ENCODE measurements around the gene IRF2.
"Not testable (repeated sequence)": the region's sequence is repeated elsewhere in the genome, so short reads cannot be mapped to it uniquely, and the experiment has no call there.

Gene IRF2

GRCh38 chr4:184389978-184390900, 84.1 kb downstream of the IRF2 start:
- DNase-seq (ENCODE audit: low read depth): no peak

GRCh38 chr4:184388106-184388505, 86.2 kb downstream of the IRF2 start:
- no peak for DNase-seq (ENCODE audit: low read depth)

- DNase-seq (ENCODE audit: low read depth): no peak
These were observed 87.0 kb downstream of the IRF2 start for GRCh38 chr4:184387351-184387750.

GRCh38 chr4:184386271-184386781, 88.0 kb downstream of the IRF2 start:
- no peak for DNase-seq (ENCODE audit: low read depth)

GRCh38 chr4:184385705-184386141, 88.6 kb downstream of the IRF2 start:
- DNase-seq (ENCODE audit: low read depth): no peak

- no peak for DNase-seq (ENCODE audit: low read depth)
These were observed 89.4 kb downstream of the IRF2 start for GRCh38 chr4:184384810-184385557.

- peak; percentile 93 for DNase-seq (ENCODE audit: low read depth)
These were observed 90.1 kb downstream of the IRF2 start for GRCh38 chr4:184384056-184384809.

- DNase-seq (ENCODE audit: low read depth): peak; percentile 85
These were observed 90.8 kb downstream of the IRF2 start for GRCh38 chr4:184383497-184384055.

- DNase-seq (ENCODE audit: low read depth): no peak
These were observed 92.0 kb downstream of the IRF2 start for GRCh38 chr4:184382189-184382846.

GRCh38 chr4:184380707-184381106, 93.6 kb downstream of the IRF2 start:
- DNase-seq (ENCODE audit: low read depth): no peak

GRCh38 chr4:184380214-184380613, 94.1 kb downstream of the IRF2 start:
- not testable (repeated sequence) for DNase-seq (ENCODE audit: low read depth)

GRCh38 chr4:184376923-184377322, 97.4 kb downstream of the IRF2 start:
- DNase-seq (ENCODE audit: low read depth): no peak

GRCh38 chr4:184376126-184376838, 98.1 kb downstream of the IRF2 start:
- no peak for DNase-seq (ENCODE audit: low read depth)

- DNase-seq (ENCODE audit: low read depth): not testable (repeated sequence)
These were observed 98.7 kb downstream of the IRF2 start for GRCh38 chr4:184375623-184376022.

GRCh38 chr4:184375027-184375426, 99.3 kb downstream of the IRF2 start:
- no peak for DNase-seq (ENCODE audit: low read depth)

- DNase-seq (ENCODE audit: low read depth): no peak
These were observed 100.4 kb downstream of the IRF2 start for GRCh38 chr4:184373886-184374405.

- no peak for DNase-seq (ENCODE audit: low read depth)
These were observed 103.0 kb downstream of the IRF2 start for GRCh38 chr4:184371390-184371787.

GRCh38 chr4:184370711-184371389, 103.5 kb downstream of the IRF2 start:
- DNase-seq (ENCODE audit: low read depth): no peak

GRCh38 chr4:184369871-184370270, 104.5 kb downstream of the IRF2 start:
- no peak for DNase-seq (ENCODE audit: low read depth)

- DNase-seq (ENCODE audit: low read depth): no peak
These were observed 105.6 kb downstream of the IRF2 start for GRCh38 chr4:184368731-184369130.

Data from fibroblast of the conjunctiva (primary cell).